ENCODE results near the gene RPIA. TPM values are rescaled to one million over a fixed set of nuclear protein-coding genes. Genes with fewer than 3 reads are reported as not detected.

Gene RPIA
- total and polyA plus RNA-seq, 2 of the 4 experiments (the other 2 are of a cell fraction): 4.1 to 8.6 TPM

GRCh38 chr2:88757025-88757424 lies 65.6 kb downstream of the RPIA start:
- H3K79me1 ChIP-seq (ENCODE audit: low read depth in 1 of 2, low read length in 2 of 2): no peaks in the 10 kb centered on the region
- H3K27me3 ChIP-seq (ENCODE audit: control insufficient read depth, insufficient read depth, low read length): no peaks in the 10 kb centered on the region
- H4K91ac ChIP-seq (ENCODE audit: insufficient read depth, low read depth, low read length): no peak overlapping the region
- no peaks in the 10 kb centered on the region for H4K20me1 ChIP-seq (ENCODE audit: insufficient read depth, low read length)
- no peak overlapping the region for H2AK9ac ChIP-seq (replicated peaks; ENCODE audit: low read depth, low read length, poor library complexity)
- no peak overlapping the region for H3K23ac ChIP-seq (ENCODE audit: low read depth, low read length)
- intact Hi-C loops (cut with micrococcal nuclease): no loop called here
- ChIA-PET POLR2A (ENCODE audit: unreplicated experiment) (no interaction called here), CTCF (no interaction called here)
- no peaks in the 10 kb centered on the region for H3K36me3 ChIP-seq (ENCODE audit: control insufficient read depth, insufficient read depth, low read length)
- no peak overlapping the region for H3K14ac ChIP-seq (replicated peaks; ENCODE audit: low read depth, low read length)
- ATAC-seq (ENCODE audit: low read depth): no peak
- H2AFZ ChIP-seq (replicated peaks; ENCODE audit: low read length, poor library complexity): no peak overlapping the region
- H4K5ac ChIP-seq (ENCODE audit: low read depth, low read length): no peak overlapping the region
- H3K27ac ChIP-seq (ENCODE audit: insufficient read depth, low read length): no peak overlapping the region
- BruUV-seq (replicated peaks): no TSS peak
- no peaks in the 10 kb centered on the region for H3K4me1 ChIP-seq (ENCODE audit: control insufficient read depth, insufficient read depth, low read length)
- H3K9me3 ChIP-seq (ENCODE audit: control insufficient read depth, insufficient read depth, low read length): no peaks in the 10 kb centered on the region
- H4K8ac ChIP-seq (ENCODE audit: low read depth in 2 of 2, low read length in 2 of 2): no peak overlapping the region
- no peak overlapping the region for H3K4ac ChIP-seq (ENCODE audit: low read depth, low read length)
- WGBS, 2 experiments (ENCODE audit: extremely low coverage in 2 of 2, insufficient read length in 1 of 2): 75% methylated on average over 4 of the region's 8 CpGs; no CpG with 5 or more reads in 1 of the 2 experiments
- in situ Hi-C loops (cut with MboI; ENCODE audit: low sequenced_read_pairs): no loop called here
- no peak overlapping the region for H2BK120ac ChIP-seq (ENCODE audit: low read depth, low read length)
- H2BK15ac ChIP-seq (ENCODE audit: low read depth, low read length): no peak overlapping the region
- no peak overlapping the region for H3K9ac ChIP-seq (ENCODE audit: low read depth, low read length)
- H3K9me1 ChIP-seq (ENCODE audit: insufficient read depth, low read length): no peaks in the 10 kb centered on the region
- H2BK5ac ChIP-seq (ENCODE audit: low read depth, low read length, poor library complexity, severe bottlenecking): no peak overlapping the region
- TF ChIP-seq FOS (IDR thresholded peaks at IDR 0.05; ENCODE audit: low read depth, low read length) (no peak), POLR2A (IDR thresholded peaks at IDR 0.05; ENCODE audit: low read depth, low read length) (no peak), RCOR1 (IDR thresholded peaks at IDR 0.05; ENCODE audit: insufficient replicate concordance, low read length) (no peak), NFE2L2 (IDR thresholded peaks at IDR 0.05; ENCODE audit: low read depth, low read length) (no peak), MAFK (IDR thresholded peaks at IDR 0.05; ENCODE audit: low read depth, low read length) (no peak), RAD21 (IDR thresholded peaks at IDR 0.05; ENCODE audit: low read length) (no peak), SMC3 (IDR thresholded peaks at IDR 0.05; ENCODE audit: low read depth, low read length) (no peak), CTCF (conservative IDR thresholded peaks at IDR 0.05; ENCODE audit: low read depth, low read length) (no peak), RFX5 (IDR thresholded peaks at IDR 0.05; ENCODE audit: low read depth, low read length) (no peak), BHLHE40 (IDR thresholded peaks at IDR 0.05; ENCODE audit: low read depth, low read length) (no peak), ELK1 (IDR thresholded peaks at IDR 0.05; ENCODE audit: borderline replicate concordance, low read depth, low read length) (no peak)
- dilution Hi-C loops (cut with HindIII; ENCODE audit: low sequenced_read_pairs, unreplicated experiment): no loop called here
- DNase-seq: no peak
- H3K4me3 ChIP-seq (ENCODE audit: insufficient read depth, low read depth, low read length): no peak overlapping the region
- no peak overlapping the region for H2AK5ac ChIP-seq (ENCODE audit: low read depth, low read length)
- H3K56ac ChIP-seq (ENCODE audit: extremely low read depth, insufficient read depth, low read length): no peak overlapping the region
- no peak overlapping the region for H3K4me2 ChIP-seq (ENCODE audit: low read depth, low read length)
- H3K18ac ChIP-seq (ENCODE audit: low read depth, low read length): no peak overlapping the region
- H2BK20ac ChIP-seq (ENCODE audit: low read depth, low read length): no peak overlapping the region
